Uterus (tissue), 2 donors: ENCODE measurements around the gene TTC7B.

Experiments used
- CTCF ChIP-seq, 4 experiments: fragments of 200-600 bp in 2 of 4; fragments of 450-650 bp in 2 of 4; sonication (generic) in 2 of 4; IDR thresholded peaks; one replicate each; pipeline ENCODE4 v1.5.1; 2016 to 2019; ENCODE audit warnings: antibody characterized with exemption in 4 of 4, mild to moderate bottlenecking in 2 of 4, moderate library complexity in 1 of 4
- POLR2A ChIP-seq, 2 donors: fragments of 450-650 bp; IDR thresholded peaks; one replicate each; pipeline ENCODE4 v1.6.1; 2016; ENCODE audit warnings: antibody characterized with exemption in 2 of 2, mild to moderate bottlenecking in 1 of 2, moderate library complexity in 1 of 2

GRCh38 chr14:90797451-90797850 is 18.8 kb downstream of the TTC7B start:
- TF ChIP-seq CTCF (IDR thresholded peaks at IDR 0.05) = no peak
- TF ChIP-seq POLR2A (IDR thresholded peaks at IDR 0.05) = no peak
